ENCODE results near the gene CLIC3.

Gene CLIC3

GRCh38 chr9:136963341-136963740 is 33.0 kb downstream of the CLIC3 start:
- H3K4me2 ChIP-seq (ENCODE audit: insufficient read depth, low read length), result no peak overlapping the region
- ATAC-seq (ENCODE audit: insufficient read depth, low read depth) (no peak), DNase-seq (no peak)
- peaks cover 8% of the 10 kb centered on the region for H3K27me3 ChIP-seq (ENCODE audit: insufficient read depth, low read length, poor library complexity)
- no peak overlapping the region for H3K27ac ChIP-seq (ENCODE audit: low read length)
- peaks cover 9% of the 10 kb centered on the region for H3K4me1 ChIP-seq (ENCODE audit: insufficient read depth, low read length)
- no peaks in the 10 kb centered on the region for H3K9me3 ChIP-seq (ENCODE audit: insufficient read depth, low read length, severe bottlenecking)
- no peaks in the 10 kb centered on the region for H3K79me2 ChIP-seq (ENCODE audit: insufficient read depth, low read length)
- H3K4me3 ChIP-seq (ENCODE audit: low read depth in 1 of 2, low read length in 2 of 2), result no peak overlapping the region
- no peaks in the 10 kb centered on the region for H3K36me3 ChIP-seq (ENCODE audit: insufficient read depth, low read length)
- no peak for TF ChIP-seq EZH2 (IDR thresholded peaks at IDR 0.05; ENCODE audit: borderline replicate concordance, low read depth, low read length, severe bottlenecking)
- TF ChIP-seq, protein P1, sequence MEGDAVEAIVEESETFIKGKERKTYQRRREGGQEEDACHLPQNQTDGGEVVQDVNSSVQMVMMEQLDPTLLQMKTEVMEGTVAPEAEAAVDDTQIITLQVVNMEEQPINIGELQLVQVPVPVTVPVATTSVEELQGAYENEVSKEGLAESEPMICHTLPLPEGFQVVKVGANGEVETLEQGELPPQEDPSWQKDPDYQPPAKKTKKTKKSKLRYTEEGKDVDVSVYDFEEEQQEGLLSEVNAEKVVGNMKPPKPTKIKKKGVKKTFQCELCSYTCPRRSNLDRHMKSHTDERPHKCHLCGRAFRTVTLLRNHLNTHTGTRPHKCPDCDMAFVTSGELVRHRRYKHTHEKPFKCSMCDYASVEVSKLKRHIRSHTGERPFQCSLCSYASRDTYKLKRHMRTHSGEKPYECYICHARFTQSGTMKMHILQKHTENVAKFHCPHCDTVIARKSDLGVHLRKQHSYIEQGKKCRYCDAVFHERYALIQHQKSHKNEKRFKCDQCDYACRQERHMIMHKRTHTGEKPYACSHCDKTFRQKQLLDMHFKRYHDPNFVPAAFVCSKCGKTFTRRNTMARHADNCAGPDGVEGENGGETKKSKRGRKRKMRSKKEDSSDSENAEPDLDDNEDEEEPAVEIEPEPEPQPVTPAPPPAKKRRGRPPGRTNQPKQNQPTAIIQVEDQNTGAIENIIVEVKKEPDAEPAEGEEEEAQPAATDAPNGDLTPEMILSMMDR (IDR thresholded peaks at IDR 0.05; ENCODE audit: borderline replicate concordance, extremely low read depth, low read length, poor library complexity, severe bottlenecking), result no peak
- no peaks in the 10 kb centered on the region for H4K20me1 ChIP-seq (ENCODE audit: insufficient read depth, low read length)
- H2AFZ ChIP-seq (ENCODE audit: low read depth, low read length), result no peak overlapping the region
- no peak overlapping the region for H3K9ac ChIP-seq (ENCODE audit: low read depth, low read length)

DNA sequence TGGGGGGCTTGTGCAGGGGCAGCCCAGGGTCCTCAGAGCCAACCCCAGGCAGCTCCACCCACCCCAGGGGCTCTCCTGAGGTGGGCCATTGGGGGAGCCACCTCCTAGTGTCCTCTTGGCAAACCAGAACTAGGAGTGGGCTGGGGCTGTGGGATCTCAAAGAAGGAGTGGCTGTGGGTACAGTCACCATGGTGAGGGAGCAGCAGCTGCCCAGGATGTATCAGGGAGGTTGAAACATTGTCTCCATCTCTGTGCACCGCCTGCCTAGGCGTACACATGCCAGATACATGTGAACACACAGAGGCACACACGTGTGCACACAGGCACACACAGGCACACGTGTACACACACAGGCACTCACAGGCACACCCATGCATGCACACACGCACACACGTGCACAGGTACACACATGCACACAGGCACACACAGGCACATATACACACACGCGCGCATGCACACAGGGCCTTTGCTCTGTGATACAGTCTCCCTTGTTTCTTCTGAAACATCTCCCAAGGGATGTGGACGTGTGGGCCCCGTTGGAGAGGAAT is 33.6 kb downstream of the CLIC3 start:
- peaks cover 8% of the 10 kb centered on the region for H3K27me3 ChIP-seq (ENCODE audit: insufficient read depth, low read length, poor library complexity)
- no peaks in the 10 kb centered on the region for H3K36me3 ChIP-seq (ENCODE audit: insufficient read depth, low read length)
- H3K27ac ChIP-seq (ENCODE audit: low read length), result no peak overlapping the region
- no peaks in the 10 kb centered on the region for H3K79me2 ChIP-seq (ENCODE audit: insufficient read depth, low read length)
- H3K4me1 ChIP-seq (ENCODE audit: insufficient read depth, low read length), result peaks cover 9% of the 10 kb centered on the region
- H4K20me1 ChIP-seq (ENCODE audit: insufficient read depth, low read length), result no peaks in the 10 kb centered on the region
- no peak overlapping the region for H2AFZ ChIP-seq (ENCODE audit: low read depth, low read length)
- H3K9ac ChIP-seq (ENCODE audit: low read depth, low read length), result no peak overlapping the region
- H3K9me3 ChIP-seq (ENCODE audit: insufficient read depth, low read length, severe bottlenecking), result no peaks in the 10 kb centered on the region
- no peak overlapping the region for H3K4me3 ChIP-seq (ENCODE audit: low read depth in 1 of 2, low read length in 2 of 2)
- ATAC-seq (ENCODE audit: insufficient read depth, low read depth) (no peak), DNase-seq (no peak)
- TF ChIP-seq EZH2 (IDR thresholded peaks at IDR 0.05; ENCODE audit: borderline replicate concordance, low read depth, low read length, severe bottlenecking), result no peak
- TF ChIP-seq, protein P1 (IDR thresholded peaks at IDR 0.05; ENCODE audit: borderline replicate concordance, extremely low read depth, low read length, poor library complexity, severe bottlenecking), result no peak
- no peak overlapping the region for H3K4me2 ChIP-seq (ENCODE audit: insufficient read depth, low read length)

GRCh38 chr9:136962163-136962562 is 34.2 kb downstream of the CLIC3 start:
- ATAC-seq (ENCODE audit: insufficient read depth, low read depth) (no peak), DNase-seq (no peak)
- Histone ChIP-seq H3K4me3 (ENCODE audit: low read depth in 1 of 2, low read length in 2 of 2) (no peak overlapping the region), H3K4me1 (ENCODE audit: insufficient read depth, low read length) (peaks cover 9% of the 10 kb centered on the region), H3K36me3 (ENCODE audit: insufficient read depth, low read length) (no peaks in the 10 kb centered on the region), H3K27ac (ENCODE audit: low read length) (no peak overlapping the region), H3K9me3 (ENCODE audit: insufficient read depth, low read length, severe bottlenecking) (no peaks in the 10 kb centered on the region), H4K20me1 (ENCODE audit: insufficient read depth, low read length) (no peaks in the 10 kb centered on the region), H2AFZ (ENCODE audit: low read depth, low read length) (no peak overlapping the region), H3K79me2 (ENCODE audit: insufficient read depth, low read length) (no peaks in the 10 kb centered on the region), H3K4me2 (ENCODE audit: insufficient read depth, low read length) (no peak overlapping the region), H3K9ac (ENCODE audit: low read depth, low read length) (no peak overlapping the region), H3K27me3 (ENCODE audit: insufficient read depth, low read length, poor library complexity) (peaks cover 8% of the 10 kb centered on the region)
- TF ChIP-seq EZH2 (IDR thresholded peaks at IDR 0.05; ENCODE audit: borderline replicate concordance, low read depth, low read length, severe bottlenecking), result no peak
- TF ChIP-seq, protein P1 (IDR thresholded peaks at IDR 0.05; ENCODE audit: borderline replicate concordance, extremely low read depth, low read length, poor library complexity, severe bottlenecking), result no peak

All from DND-41 (cell line).